PC-3 (cell line): ENCODE measurements around the gene FBXO10. TPM values are rescaled to one million over a fixed set of nuclear protein-coding genes. Genes with fewer than 3 reads are reported as not detected.

ENCODE experiments used
- ATAC-seq: fragments of 200-7000 bp; cut with Tn5 transposase; 2 replicates; pipeline ENCODE4 v1.9.1; 2020; ENCODE audit warnings: mild to moderate bottlenecking, moderate library complexity
- BruUV-seq: library from RNA; stranded (reverse); fragments of 400-500 nt; replicated peaks from 2 replicates; lab custom pipeline; 2021; lab: Mats Ljungman, UMichigan
- CTCF ChIA-PET: fragments of 300-600 bp; sonication (Branson Sonifier 250); formaldehyde crosslinking; loops from one replicate; lab custom pipeline; 2022; ENCODE audit warnings: antibody characterized with exemption; lab: Charles Lee
- POLR2A ChIA-PET: fragments of 300-600 bp; sonication (Branson Sonifier 250); formaldehyde crosslinking; loops from one replicate; lab custom pipeline; 2022; ENCODE audit warnings: antibody characterized with exemption; ENCODE audit not compliant: unreplicated experiment; lab: Charles Lee
- DNase-seq: peaks from one replicate; pipeline ENCODE4 v3.0.0-alpha.2; 2015
- H2AFZ ChIP-seq: fragments of 300-600 bp; sonication (generic); 2 replicates; pipeline ENCODE4 v1.6.0; 2016; ENCODE audit warnings: antibody characterized with exemption, low read length
- H3F3A ChIP-seq: fragments of 300-600 bp; sonication (generic); one replicate; pipeline ENCODE4 v1.6.0; 2017; ENCODE audit warnings: antibody characterized with exemption, low read length, control low read depth, mild to moderate bottlenecking; ENCODE audit not compliant: unreplicated experiment
- H3K27ac ChIP-seq: fragments of 300-600 bp; sonication (generic); 2 replicates; pipeline ENCODE4 v1.5.1; 2016; ENCODE audit warnings: mild to moderate bottlenecking, low read length
- H3K27me3 ChIP-seq: fragments of 300-600 bp; sonication (generic); 2 replicates; pipeline ENCODE4 v1.6.1; 2016; ENCODE audit warnings: low read length, mixed read lengths
- H3K36me3 ChIP-seq: fragments of 300-600 bp; sonication (generic); 2 replicates; pipeline ENCODE4 v1.6.1; 2016; ENCODE audit warnings: low read depth, mixed run types, low read length, mixed read lengths
- H3K4me1 ChIP-seq: fragments of 300-600 bp; sonication (generic); 2 replicates; pipeline ENCODE4 v1.5.1; 2016; ENCODE audit warnings: low read length; ENCODE audit not compliant: insufficient read depth
- H3K4me2 ChIP-seq: fragments of 300-600 bp; sonication (generic); 2 replicates; pipeline ENCODE4 v1.6.0; 2016; ENCODE audit warnings: low read length
- H3K4me3 ChIP-seq: fragments of 300-600 bp; sonication (generic); 2 replicates; pipeline ENCODE4 v1.5.1; 2016; ENCODE audit warnings: mild to moderate bottlenecking, low read length, mixed read lengths
- H3K79me2 ChIP-seq: fragments of 300-600 bp; sonication (generic); 2 replicates; pipeline ENCODE4 v1.6.1; 2017; ENCODE audit warnings: low read length, mixed read lengths
- H3K9ac ChIP-seq: fragments of 300-600 bp; sonication (generic); 2 replicates; pipeline ENCODE4 v1.6.0; 2016; ENCODE audit warnings: mild to moderate bottlenecking, low read length
- H3K9me2 ChIP-seq: fragments of 300-600 bp; sonication (generic); replicated peaks from 2 replicates; pipeline ENCODE4 v1.6.1; 2016; ENCODE audit warnings: mixed run types, low read length, mixed read lengths
- H3K9me3 ChIP-seq: fragments of 300-600 bp; sonication (generic); 2 replicates; pipeline ENCODE4 v1.6.1; 2016; ENCODE audit warnings: low read length, mixed read lengths
- H4K20me1 ChIP-seq: fragments of 300-600 bp; sonication (generic); 2 replicates; pipeline ENCODE4 v1.6.1; 2016; ENCODE audit warnings: low read length, mixed read lengths
- CTCF ChIP-seq: fragments of 300-600 bp; sonication (generic); conservative IDR thresholded peaks from 2 replicates; pipeline ENCODE4 v1.5.1; 2017; ENCODE audit warnings: antibody characterized with exemption, low read depth, mild to moderate bottlenecking, low read length
- EZH2 ChIP-seq: fragments of 300-600 bp; sonication (generic); IDR thresholded peaks from one replicate; pipeline ENCODE4 v1.6.1; 2017; ENCODE audit warnings: antibody characterized with exemption, mild to moderate bottlenecking, low read length; ENCODE audit not compliant: unreplicated experiment
- EZH2phosphoT487 ChIP-seq: fragments of 300-600 bp; sonication (generic); IDR thresholded peaks from 2 replicates; pipeline ENCODE4 v1.6.1; 2018; ENCODE audit warnings: mild to moderate bottlenecking, antibody characterized with exemption, low read length, borderline replicate concordance
- intact Hi-C: fragments of 100-400 bp; cut with micrococcal nuclease; formaldehyde crosslinking; loops from 2 replicates; pipeline ENCODE4 v1.9.0; 2023
- total RNA-seq: library from RNA; depleted of rRNA; stranded (reverse); fragments of >200 nt; gene quantifications from 2 replicates; pipeline ENCODE4 v1.2.3, GENCODE V29; 2014

The FBXO10 gene
- total RNA-seq, 1 experiment from 2014 or later: 2.6 TPM

GRCh38 chr9:37547328-37547878 lies 28.8 kb downstream of the FBXO10 start:
- no peaks in the 10 kb centered on the region for H3K9me3 ChIP-seq
- no peaks in the 10 kb centered on the region for H3K36me3 ChIP-seq
- H3K9ac ChIP-seq: no peak overlapping the region
- no peaks in the 10 kb centered on the region for H3K4me1 ChIP-seq
- TF ChIP-seq EZH2 (no peak), EZH2phosphoT487 (no peak), CTCF (no peak)
- no peak overlapping the region for H2AFZ ChIP-seq
- H3K9me2 ChIP-seq: no peaks in the 10 kb centered on the region
- H3K27me3 ChIP-seq: no peaks in the 10 kb centered on the region
- ChIA-PET POLR2A (no interaction called here), CTCF (no interaction called here)
- H3K79me2 ChIP-seq: no peaks in the 10 kb centered on the region
- no peaks in the 10 kb centered on the region for H4K20me1 ChIP-seq
- H3F3A ChIP-seq: no peaks in the 10 kb centered on the region
- no peak overlapping the region for H3K27ac ChIP-seq
- no TSS peak for BruUV-seq
- ATAC-seq: no peak
- no peak for DNase-seq
- no peak overlapping the region for H3K4me2 ChIP-seq
- intact Hi-C loops: no loop called here
- H3K4me3 ChIP-seq: no peak overlapping the region

DNA sequence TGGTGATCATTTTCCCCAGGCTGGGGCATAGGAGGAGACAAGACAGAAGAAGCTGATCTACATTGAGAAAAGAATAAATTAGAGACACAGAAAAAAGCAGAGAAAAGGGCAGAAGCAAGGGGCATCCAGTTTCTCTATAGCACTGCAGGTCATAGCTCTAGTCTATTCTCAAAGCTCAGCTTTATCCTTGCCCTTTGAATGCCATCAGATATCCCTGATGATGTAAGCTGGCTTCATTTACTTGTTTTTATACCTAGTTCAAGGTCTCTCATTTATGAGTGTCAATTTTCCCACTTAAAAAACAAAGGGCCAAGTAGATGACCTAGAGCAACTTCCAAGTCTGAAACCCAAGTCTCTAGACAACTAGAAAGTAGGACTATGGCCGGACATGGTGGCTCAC lies 32.7 kb downstream of the FBXO10 start:
- intact Hi-C loops: no loop called here
- CTCF ChIA-PET: interaction anchor here (0.5 kb wide), 1 partner anchor 57 kb away, joined by 3 read pairs; no protein-coding TSS in a partner anchor
- H3K9me3 ChIP-seq: no peaks in the 10 kb centered on the region
- no peaks in the 10 kb centered on the region for H4K20me1 ChIP-seq
- TF ChIP-seq EZH2phosphoT487 (no peak), CTCF (no peak), EZH2 (no peak)
- no peaks in the 10 kb centered on the region for H3K36me3 ChIP-seq
- H3K4me3 ChIP-seq: no peak overlapping the region
- POLR2A ChIA-PET: no interaction called here
- H3F3A ChIP-seq: no peaks in the 10 kb centered on the region
- H2AFZ ChIP-seq: no peak overlapping the region
- H3K9me2 ChIP-seq: no peaks in the 10 kb centered on the region
- no peak for ATAC-seq
- H3K9ac ChIP-seq: no peak overlapping the region
- BruUV-seq: no TSS peak
- DNase-seq: no peak
- H3K4me1 ChIP-seq: peaks cover 6% of the 10 kb centered on the region; the same call in 1 of the 2 replicates
- no peak overlapping the region for H3K4me2 ChIP-seq
- no peaks in the 10 kb centered on the region for H3K79me2 ChIP-seq
- H3K27ac ChIP-seq: no peak overlapping the region
- no peaks in the 10 kb centered on the region for H3K27me3 ChIP-seq

- H3K4me3 ChIP-seq: no peak overlapping the region
- H3F3A ChIP-seq: no peaks in the 10 kb centered on the region
- no peaks in the 10 kb centered on the region for H3K27me3 ChIP-seq
- ChIA-PET CTCF (interaction anchor here (0.5 kb wide), 1 partner anchor 56 kb away, joined by 3 read pairs; no protein-coding TSS in a partner anchor), POLR2A (no interaction called here)
- TF ChIP-seq CTCF: no peak
- TF ChIP-seq EZH2phosphoT487: no peak
- no peak for TF ChIP-seq EZH2
- peaks cover 6% of the 10 kb centered on the region; the same call in 1 of the 2 replicates for H3K4me1 ChIP-seq
- BruUV-seq: no TSS peak
- intact Hi-C loops: no loop called here
- no peaks in the 10 kb centered on the region for H3K9me3 ChIP-seq
- H2AFZ ChIP-seq: no peak overlapping the region
- no peaks in the 10 kb centered on the region for H4K20me1 ChIP-seq
- no peaks in the 10 kb centered on the region for H3K9me2 ChIP-seq
- H3K79me2 ChIP-seq: no peaks in the 10 kb centered on the region
- no peak overlapping the region for H3K9ac ChIP-seq
- H3K36me3 ChIP-seq: no peaks in the 10 kb centered on the region
- ATAC-seq (no peak), DNase-seq (peak; percentile 28)
- H3K4me2 ChIP-seq: no peak overlapping the region
- no peak overlapping the region for H3K27ac ChIP-seq
Measured at GRCh38 chr9:37542895-37543294, 33.3 kb downstream of the FBXO10 start.
